ENCODE measurements around the gene HOXA4.

GRCh38 chr7:27098578-27099451 lies 31.7 kb downstream of the HOXA4 start:
- TF ChIP-seq POLR2A (IDR thresholded peaks at IDR 0.05; ENCODE audit: low read depth, low read length) (no peak), POLR2AphosphoS5 (IDR thresholded peaks at IDR 0.05; ENCODE audit: low read depth, low read length) (no peak), TAF1 (IDR thresholded peaks at IDR 0.05; ENCODE audit: low read depth, low read length) (no peak)
